GM23338 (cell line): Measurements from ENCODE around the gene F3. TPM values are rescaled to one million over a fixed set of nuclear protein-coding genes. Genes with fewer than 3 reads are reported as not detected.

Experiments
- polyA plus RNA-seq: library from polyadenylated mRNA; unstranded; fragments of >200 nt; fragmentation: Nextera tagmentation; extraction: Ambion mirVana; gene quantifications from 2 replicates; pipeline ENCODE4 v1.2.1, GENCODE V29; 2016
- total RNA-seq: library from RNA; depleted of rRNA; stranded (reverse); fragments of >200 nt; shearing (Covaris generic); gene quantifications from 2 replicates; pipeline ENCODE4 v1.2.3, GENCODE V29; 2014; rRNA removed

F3 gene
- total and polyA plus RNA-seq, 2 experiments from 2014 or later, result 6.9 to 9.7 TPM

Other genes with a start within 250 kb of the F3 start
- 20.9 and 24.0 TPM in 2 replicates for gene ABCD3, start 123.4 kb downstream of the F3 start, total RNA-seq
- 11.1 and 12.3 TPM in 2 replicates for gene ABCD3, start 123.4 kb downstream of the F3 start, polyA plus RNA-seq